Neural cell (in vitro differentiated cells): ENCODE data around the gene TMEM170B. TPM values are rescaled to one million over a fixed set of nuclear protein-coding genes. Genes with fewer than 3 reads are reported as not detected.

Experiments used
- H2AFZ ChIP-seq: fragments of 200-600, 300-800 bp; sonication (generic), shearing (Covaris generic); 2 replicates; pipeline ENCODE4 v1.6.0; 2014; ENCODE audit warnings: low read depth, mild to moderate bottlenecking, antibody characterized with exemption, low read length, moderate library complexity
- H3F3A ChIP-seq: fragments of 200-600 bp; shearing (Covaris generic); 2 replicates; pipeline ENCODE4 v1.6.1; 2016; ENCODE audit warnings: mild to moderate bottlenecking, moderate library complexity, mixed read lengths, antibody characterized with exemption, low read length; ENCODE audit not compliant: insufficient read depth, poor library complexity, severe bottlenecking
- H3K27ac ChIP-seq: fragments of 200-600, 300-800 bp; sonication (generic), shearing (Covaris generic); 2 replicates; pipeline ENCODE4 v1.5.1; 2014; ENCODE audit warnings: mild to moderate bottlenecking, low read length, moderate library complexity
- H3K27me3 ChIP-seq: fragments of 300-800, 200-600 bp; sonication (generic), shearing (Covaris generic); 2 replicates; pipeline ENCODE4 v1.6.0; 2014; ENCODE audit warnings: mild to moderate bottlenecking, low read depth, low read length, moderate library complexity; ENCODE audit not compliant: insufficient read depth
- H3K36me3 ChIP-seq: fragments of 300-800, 200-600 bp; sonication (generic), shearing (Covaris generic); 2 replicates; pipeline ENCODE4 v1.5.1; 2014; ENCODE audit warnings: mild to moderate bottlenecking, antibody characterized with exemption, low read length, moderate library complexity; ENCODE audit not compliant: insufficient read depth
- H3K4me2 ChIP-seq: fragments of 300-800, 200-600 bp; sonication (generic), shearing (Covaris generic); 2 replicates; pipeline ENCODE4 v1.6.0; 2014; ENCODE audit warnings: mild to moderate bottlenecking, low read length
- H3K4me3 ChIP-seq: fragments of 300-800, 200-600 bp; sonication (generic), shearing (Covaris generic); 2 replicates; pipeline ENCODE4 v1.5.1; 2014; ENCODE audit warnings: mild to moderate bottlenecking, low read length, moderate library complexity
- H3K79me2 ChIP-seq: fragments of 200-600 bp; shearing (Covaris generic); replicated peaks from 2 replicates; pipeline ENCODE4 v1.6.0; 2014; ENCODE audit warnings: mild to moderate bottlenecking, low read length, moderate library complexity; ENCODE audit not compliant: insufficient read depth
- H3K9ac ChIP-seq: fragments of 300-800, 200-600 bp; sonication (generic), shearing (Covaris generic); 2 replicates; pipeline ENCODE4 v1.6.1; 2016; ENCODE audit warnings: mild to moderate bottlenecking, low read length, mixed read lengths
- H3K9me2 ChIP-seq: fragments of 200-600 bp; shearing (Covaris generic); 2 replicates; pipeline ENCODE4 v1.6.1; 2016; ENCODE audit warnings: mild to moderate bottlenecking, low read length, mixed read lengths; ENCODE audit not compliant: insufficient read depth
- H3K9me3 ChIP-seq: fragments of 200-600, 300-800 bp; sonication (generic), shearing (Covaris generic); 2 replicates; pipeline ENCODE4 v1.6.1; 2016; ENCODE audit warnings: mild to moderate bottlenecking, mixed run types, low read length, moderate library complexity, mixed read lengths
- H4K20me1 ChIP-seq: fragments of 200-600 bp; shearing (Covaris generic); 2 replicates; pipeline ENCODE4 v1.6.1; 2016; ENCODE audit warnings: mild to moderate bottlenecking, mixed run types; ENCODE audit not compliant: insufficient read depth
- CTCF ChIP-seq: fragments of 450-650 bp; IDR thresholded peaks from 2 replicates; pipeline ENCODE4 v1.5.1; 2014; ENCODE audit warnings: antibody characterized with exemption, mild to moderate bottlenecking, moderate library complexity; ENCODE audit not compliant: poor library complexity, severe bottlenecking
- EP300 ChIP-seq: fragments of 450-650 bp; conservative IDR thresholded peaks from 2 replicates; pipeline ENCODE4 v1.6.1; 2014; ENCODE audit warnings: antibody characterized with exemption, mild to moderate bottlenecking, moderate library complexity; ENCODE audit not compliant: poor library complexity, severe bottlenecking
- EZH2 ChIP-seq: fragments of 200-600, 300-800 bp; shearing (Covaris generic), sonication (generic); IDR thresholded peaks from 2 replicates; pipeline ENCODE4 v1.6.1; 2014; ENCODE audit warnings: antibody characterized with exemption, low read length, borderline replicate concordance, mild to moderate bottlenecking; ENCODE audit not compliant: insufficient read depth, poor library complexity, severe bottlenecking
- MXI1 ChIP-seq: fragments of 450-650 bp; conservative IDR thresholded peaks from 2 replicates; pipeline ENCODE4 v1.6.1; 2014; ENCODE audit warnings: antibody characterized with exemption, mild to moderate bottlenecking; ENCODE audit not compliant: poor library complexity, severe bottlenecking
- POLR2AphosphoS5 ChIP-seq: IDR thresholded peaks from 2 replicates; pipeline ENCODE4 v1.6.1; 2012
- RAD21 ChIP-seq: fragments of 450-650 bp; conservative IDR thresholded peaks from 2 replicates; pipeline ENCODE4 v1.6.1; 2014; ENCODE audit warnings: antibody characterized with exemption, mild to moderate bottlenecking, moderate library complexity
- REST ChIP-seq: IDR thresholded peaks from 2 replicates; pipeline ENCODE4 v1.6.1; 2012; ENCODE audit warnings: borderline replicate concordance
- SMC3 ChIP-seq: fragments of 450-650 bp; conservative IDR thresholded peaks from 2 replicates; pipeline ENCODE4 v1.6.1; 2014; ENCODE audit warnings: antibody characterized with exemption, mild to moderate bottlenecking, moderate library complexity; ENCODE audit not compliant: poor library complexity
- TAF1 ChIP-seq: IDR thresholded peaks from 2 replicates; pipeline ENCODE4 v1.6.1; 2012; ENCODE audit warnings: low read depth
- polyA plus RNA-seq: library from polyadenylated mRNA; depleted of rRNA; stranded (reverse); fragments of >200 nt; gene quantifications from 2 replicates; pipeline ENCODE4 v1.2.3, GENCODE V29; 2014

The TMEM170B gene
- polyA plus RNA-seq, 1 donor from 2014 or later, result 29.1 TPM

- Histone ChIP-seq H3K27ac (no peak overlapping the region), H3K9ac (no peak overlapping the region), H3K4me2 (no peak overlapping the region), H3K4me3 (no peak overlapping the region), H3K9me2 (no peaks in the 10 kb centered on the region), H3F3A (no peaks in the 10 kb centered on the region), H3K79me2 (peaks cover 85% of the 10 kb centered on the region), H3K9me3 (no peaks in the 10 kb centered on the region), H3K27me3 (no peaks in the 10 kb centered on the region), H4K20me1 (no peaks in the 10 kb centered on the region), H3K36me3 (no peaks in the 10 kb centered on the region), H2AFZ (no peak overlapping the region)
- no peak for TF ChIP-seq EP300
- no peak for TF ChIP-seq EZH2
- no peak for TF ChIP-seq SMC3
- no peak for TF ChIP-seq CTCF
- TF ChIP-seq POLR2AphosphoS5, result no peak
- no peak for TF ChIP-seq MXI1
- no peak for TF ChIP-seq TAF1
- TF ChIP-seq RAD21, result no peak
- no peak for TF ChIP-seq REST
Observed at GRCh38 chr6:11542863-11543262, 5.3 kb downstream of the TMEM170B start.

- no peaks in the 10 kb centered on the region for H4K20me1 ChIP-seq
- no peak overlapping the region for H3K27ac ChIP-seq
- no peaks in the 10 kb centered on the region for H3K27me3 ChIP-seq
Observed at GRCh38 chr6:11543919-11544518, 6.5 kb downstream of the TMEM170B start.

More at GRCh38 chr6:11543919-11544518, 6.5 kb downstream of the TMEM170B start:
- Histone ChIP-seq H3K36me3 (no peaks in the 10 kb centered on the region), H3K4me2 (no peak overlapping the region), H2AFZ (no peak overlapping the region), H3K4me3 (no peak overlapping the region), H3K9me3 (no peaks in the 10 kb centered on the region), H3F3A (no peaks in the 10 kb centered on the region), H3K9ac (no peak overlapping the region), H3K9me2 (no peaks in the 10 kb centered on the region), H3K79me2 (peaks cover 77% of the 10 kb centered on the region)
- TF ChIP-seq POLR2AphosphoS5 (no peak), MXI1 (no peak), EP300 (no peak), REST (no peak), CTCF (no peak), EZH2 (no peak), SMC3 (no peak), TAF1 (no peak), RAD21 (no peak)
